K562 (cell line): ENCODE results near the gene DDX46. TPM values are rescaled to one million over a fixed set of nuclear protein-coding genes. Genes with fewer than 3 reads are reported as not detected.

Source experiments
- CBX1 ChIP-seq: sonication (generic); IDR thresholded peaks from 2 replicates; pipeline ENCODE4 v1.6.1; 2016; ENCODE audit warnings: antibody characterized with exemption, low read depth, mild to moderate bottlenecking
- CREB1 ChIP-seq, 2 experiments: sonication (generic) in 1 of 2; formaldehyde crosslinking in 1 of 2; IDR thresholded peaks; 2 replicates each; pipeline versions ENCODE4 v1.6.1 to v1.8.0; 2012 to 2022; ENCODE audit warnings: inconsistent platforms in 1 of 2, mild to moderate bottlenecking in 1 of 2, missing genetic modification reagents in 1 of 2, moderate library complexity in 1 of 2
- CXXC5 ChIP-seq: fragments of 250-450 bp; sonication (Bioruptor Pico); IDR thresholded peaks from 2 replicates; pipeline ENCODE4 v1.8.0; 2022; ENCODE audit warnings: inconsistent platforms, mild to moderate bottlenecking, moderate library complexity
- GATA2 ChIP-seq: sonication (generic); formaldehyde crosslinking; IDR thresholded peaks from 2 replicates; pipeline ENCODE4 v1.4.0; 2020; ENCODE audit warnings: mild to moderate bottlenecking, missing genetic modification reagents
- GATAD2B ChIP-seq: fragments of 450-650 bp; IDR thresholded peaks from 2 replicates; pipeline ENCODE4 v1.6.1; 2017; ENCODE audit warnings: mild to moderate bottlenecking, borderline replicate concordance
- HDAC2 ChIP-seq: fragments of 450-650 bp; IDR thresholded peaks from 2 replicates; pipeline ENCODE4 v1.6.1; 2016; ENCODE audit warnings: mild to moderate bottlenecking
- MXD1 ChIP-seq: fragments of 250-450 bp; sonication (Bioruptor Pico); IDR thresholded peaks from 2 replicates; pipeline ENCODE4 v1.8.0; 2021; ENCODE audit warnings: borderline replicate concordance, mild to moderate bottlenecking, moderate library complexity; ENCODE audit not compliant: poor library complexity, severe bottlenecking
- NFATC3 ChIP-seq: fragments of 450-650 bp; IDR thresholded peaks from 2 replicates; pipeline ENCODE4 v1.6.1; 2017; ENCODE audit warnings: mild to moderate bottlenecking
- NFE2 ChIP-seq: IDR thresholded peaks from 2 replicates; pipeline ENCODE4 v1.6.1; 2014; ENCODE audit warnings: antibody characterized with exemption, low read depth
- NRF1 ChIP-seq, 2 experiments: fragments of 450-650 bp; IDR thresholded peaks in 1 of 2; conservative IDR thresholded peaks in 1 of 2; 2 replicates each; pipeline ENCODE4 v1.6.1; 2014; ENCODE audit warnings: mild to moderate bottlenecking in 2 of 2
- POLR2AphosphoS2 ChIP-seq: IDR thresholded peaks from 2 replicates; pipeline ENCODE4 v1.6.1; 2012; ENCODE audit warnings: low read length, improper control_type of control experiment
- PREB ChIP-seq: sonication (generic); formaldehyde crosslinking; IDR thresholded peaks from 2 replicates; pipeline ENCODE4 v1.8.1; 2023; ENCODE audit warnings: mild to moderate bottlenecking, missing genetic modification reagents
- RFX1 ChIP-seq: fragments of 450-650 bp; IDR thresholded peaks from 2 replicates; pipeline ENCODE4 v1.6.1; 2016; ENCODE audit warnings: mild to moderate bottlenecking, moderate library complexity
- SMARCC2 ChIP-seq: fragments of 450-650 bp; IDR thresholded peaks from 2 replicates; pipeline ENCODE4 v1.6.1; 2017; ENCODE audit warnings: antibody characterized with exemption, moderate library complexity, mild to moderate bottlenecking, low read depth
- SRSF9 ChIP-seq: fragments of 200-400 bp; formaldehyde crosslinking; IDR thresholded peaks from 2 replicates; pipeline ENCODE4 v1.6.1; 2017; ENCODE audit warnings: low read depth, low read length, borderline replicate concordance
- STAT6 ChIP-seq: sonication (generic); formaldehyde crosslinking; IDR thresholded peaks from 2 replicates; pipeline ENCODE4 v1.8.1; 2023; ENCODE audit warnings: mild to moderate bottlenecking, missing genetic modification reagents
- ZBTB8A ChIP-seq: fragments of 450-650 bp; IDR thresholded peaks from 2 replicates; pipeline ENCODE4 v1.6.1; 2018; ENCODE audit warnings: mild to moderate bottlenecking, moderate library complexity; ENCODE audit not compliant: partially characterized antibody
- ZHX1 ChIP-seq: fragments of 150-350 bp; conservative IDR thresholded peaks from 2 replicates; pipeline ENCODE4 v1.6.1; 2014; ENCODE audit warnings: low read length
- ZNF217 ChIP-seq: sonication (generic); formaldehyde crosslinking; IDR thresholded peaks from 2 replicates; pipeline ENCODE4 v1.8.0; 2022; ENCODE audit warnings: mild to moderate bottlenecking, missing genetic modification reagents
- ZNF347 ChIP-seq: fragments of 450-650 bp; formaldehyde crosslinking; IDR thresholded peaks from 2 replicates; pipeline ENCODE4 v1.4.0; 2020; ENCODE audit warnings: low read depth, mild to moderate bottlenecking, moderate library complexity
- ZNF436 ChIP-seq: fragments of 250-450, 450-650 bp; sonication (Bioruptor Pico); formaldehyde crosslinking; IDR thresholded peaks from 2 replicates; pipeline ENCODE4 v1.7.0; 2020; ENCODE audit warnings: mild to moderate bottlenecking
- ZNF644 ChIP-seq: fragments of 200-800 bp; sonication (Bioruptor generic); IDR thresholded peaks from 2 replicates; pipeline ENCODE4 v1.6.1; 2016; ENCODE audit warnings: low read depth, missing genetic modification characterization, missing compliant biosample characterization
- polyA plus RNA-seq, 8 experiments: library from polyadenylated mRNA; depleted of rRNA in 4 of 8; stranded (reverse) in 5 of 8; unstranded in 3 of 8; fragments of >200 nt; fragmentation: Nextera tagmentation in 2 of 8; fragmentation: Illumina TruSeq in 1 of 8; extraction: Ambion mirVana in 2 of 8; extraction: Trizol in 1 of 8; gene quantifications; 2 replicates each; pipeline versions ENCODE4 v1.2.1 to v1.2.3, GENCODE V29; 2011 to 2014; ENCODE audit warnings: inconsistent platforms in 1 of 8, missing spikeins in 1 of 8
- total RNA-seq, 7 experiments: library from RNA; depleted of rRNA in 6 of 7; stranded (reverse); fragments of >200 nt in 6 of 7; fragmentation: Illumina TruSeq in 2 of 7; extraction: Trizol in 2 of 7; gene quantifications; 2 replicates each; pipeline versions ENCODE4 v1.2.1 to v1.2.3, GENCODE V29; 2011 to 2021; ENCODE audit warnings: low replicate concordance in 1 of 7

Gene DDX46
- total and polyA plus RNA-seq, 9 of the 15 experiments (the other 6 are each of a cell fraction or from before 2014, with no cell fraction given) = 26.2 to 99.0 (median 76.4) TPM

GRCh38 chr5:134845852-134846640, 87.5 kb downstream of the DDX46 start, which contains the start of gene C5orf24 (continued):
- no peak for TF ChIP-seq CREB1 (IDR thresholded peaks at IDR 0.05)
- peak; percentile 64 for TF ChIP-seq CREB1 (CRISPR knock-in tag; IDR thresholded peaks at IDR 0.05)
- no peak for TF ChIP-seq ZHX1
- TF ChIP-seq STAT6 (CRISPR knock-in tag) = 0 out of 2 replicates have a peak, but pooled peaks have one; percentile 73
- no peak for TF ChIP-seq SRSF9
- TF ChIP-seq GATAD2B = peak; percentile 29; the same call in 1 of the 2 replicates
- peak; percentile 87; the same call in 1 of the 2 replicates for TF ChIP-seq CBX1
- no peak for TF ChIP-seq ZBTB8A
- no peak for TF ChIP-seq RFX1
- TF ChIP-seq ZNF436 (CRISPR knock-in tag) = peak; percentile 57; the same call in 1 of the 2 replicates
- peak; percentile 83 for TF ChIP-seq GATA2 (CRISPR knock-in tag)
- peak; percentile 98; a peak in 2 of 4 replicates for TF ChIP-seq NRF1 (conservative IDR thresholded peaks at IDR 0.05 in 1 of 2, IDR thresholded peaks at IDR 0.05 in 1 of 2)
- peak; percentile 43; the same call in 1 of the 2 replicates for TF ChIP-seq HDAC2
- TF ChIP-seq ZNF644 = peak; percentile 85
- no peak for TF ChIP-seq MXD1
- TF ChIP-seq ZNF217 = no peak
- no peak for TF ChIP-seq SMARCC2
- TF ChIP-seq ZNF347 = no peak
- TF ChIP-seq CXXC5 (CRISPR knock-in tag) = peak; percentile 98
- TF ChIP-seq POLR2AphosphoS2 = peak; percentile 97
- no peak for TF ChIP-seq NFE2
- TF ChIP-seq PREB (CRISPR knock-in tag) = no peak
- no peak for TF ChIP-seq NFATC3
